GM12891 (cell line): ENCODE results near the gene YKT6.

Experiments used
- DNase-seq: peaks from one replicate; pipeline ENCODE4 v3.0.0; 2011; ENCODE audit warnings: low spot score; ENCODE audit not compliant: insufficient read length
- FAIRE-seq: peaks from 2 replicates; lab custom pipeline; 2011; peaks lifted over from hg19 to GRCh38; lab: Jason Lieb, UNC
- PAX5 ChIP-seq: IDR thresholded peaks from 2 replicates; pipeline ENCODE4 v1.6.1; 2011; ENCODE audit warnings: low read length, moderate library complexity, mild to moderate bottlenecking; ENCODE audit not compliant: insufficient read depth, severe bottlenecking
- POLR2A ChIP-seq: IDR thresholded peaks from 2 replicates; pipeline ENCODE4 v1.6.1; 2011; ENCODE audit warnings: low read depth, low read length, control low read depth
- POLR2AphosphoS5 ChIP-seq: IDR thresholded peaks from 2 replicates; pipeline ENCODE4 v1.6.1; 2011; ENCODE audit warnings: low read depth, low read length, control low read depth
- POU2F2 ChIP-seq: IDR thresholded peaks from 2 replicates; pipeline ENCODE4 v1.6.1; 2011; ENCODE audit warnings: low read depth, mild to moderate bottlenecking, control low read depth, low read length, moderate library complexity
- SPI1 ChIP-seq: IDR thresholded peaks from 2 replicates; pipeline ENCODE4 v1.6.1; 2011; ENCODE audit warnings: low read depth, low read length, control low read depth
- TAF1 ChIP-seq: IDR thresholded peaks from 2 replicates; pipeline ENCODE4 v1.6.1; 2011; ENCODE audit warnings: low read depth, low read length, control low read depth

Gene YKT6

GRCh38 chr7:44230286-44230685 is 29.5 kb downstream of the YKT6 start:
- TF ChIP-seq POU2F2 (no peak), PAX5 (no peak), POLR2AphosphoS5 (no peak), TAF1 (no peak)
- no peak for DNase-seq
- no peak for FAIRE-seq

GRCh38 chr7:44231088-44231487 is 30.3 kb downstream of the YKT6 start:
- no peak for TF ChIP-seq PAX5
- TF ChIP-seq SPI1: no peak
- no peak for TF ChIP-seq POLR2A
- no peak for TF ChIP-seq TAF1
- no peak for TF ChIP-seq POU2F2
- TF ChIP-seq POLR2AphosphoS5: no peak
- FAIRE-seq (no peak), DNase-seq (no peak)

DNA sequence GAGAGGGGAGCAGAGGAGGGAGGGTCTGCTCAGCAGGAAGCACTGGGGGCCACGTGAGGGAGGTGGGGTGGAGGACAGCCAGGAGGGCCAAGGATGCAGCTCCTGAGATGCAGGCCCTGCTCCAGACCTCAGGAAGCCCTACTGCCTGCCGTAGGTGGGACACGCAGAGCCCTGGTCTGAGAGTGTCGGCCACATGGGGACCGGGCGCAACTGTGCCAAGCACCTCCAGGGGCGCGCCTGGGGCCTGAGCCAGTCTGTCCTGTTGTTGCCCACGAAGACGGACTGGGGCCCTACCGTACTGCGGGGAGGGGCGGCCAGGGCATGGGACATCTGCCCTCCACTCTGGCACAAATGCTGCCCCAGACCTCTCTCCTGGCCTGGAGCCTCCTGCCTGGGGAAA is 31.6 kb downstream of the YKT6 start:
- FAIRE-seq: no peak
- DNase-seq: no peak
- TF ChIP-seq POLR2AphosphoS5 (no peak), POLR2A (no peak), POU2F2 (no peak), SPI1 (no peak), PAX5 (no peak), TAF1 (no peak)

- DNase-seq (no peak), FAIRE-seq (no peak)
- TF ChIP-seq TAF1 (no peak), PAX5 (no peak), SPI1 (no peak), POLR2A (no peak), POU2F2 (no peak), POLR2AphosphoS5 (no peak)
Measured at GRCh38 chr7:44232901-44233715, 32.3 kb downstream of the YKT6 start.

GRCh38 chr7:44235066-44235465 is 34.3 kb downstream of the YKT6 start:
- DNase-seq: no peak
- no peak for FAIRE-seq
- TF ChIP-seq SPI1: no peak
- TF ChIP-seq POLR2AphosphoS5: no peak
- TF ChIP-seq TAF1: no peak

GRCh38 chr7:44235582-44236332 is 35.0 kb downstream of the YKT6 start:
- FAIRE-seq (no peak), DNase-seq (no peak)
- TF ChIP-seq TAF1: no peak
- TF ChIP-seq POLR2AphosphoS5: no peak
- no peak for TF ChIP-seq PAX5
- no peak for TF ChIP-seq SPI1
- TF ChIP-seq POU2F2: no peak
- no peak for TF ChIP-seq POLR2A

GRCh38 chr7:44236333-44236728 is 35.6 kb downstream of the YKT6 start:
- DNase-seq (no peak), FAIRE-seq (no peak)
- TF ChIP-seq POLR2AphosphoS5 (no peak), SPI1 (0 out of 2 replicates have a peak, but pooled peaks have one; percentile 4)

DNA sequence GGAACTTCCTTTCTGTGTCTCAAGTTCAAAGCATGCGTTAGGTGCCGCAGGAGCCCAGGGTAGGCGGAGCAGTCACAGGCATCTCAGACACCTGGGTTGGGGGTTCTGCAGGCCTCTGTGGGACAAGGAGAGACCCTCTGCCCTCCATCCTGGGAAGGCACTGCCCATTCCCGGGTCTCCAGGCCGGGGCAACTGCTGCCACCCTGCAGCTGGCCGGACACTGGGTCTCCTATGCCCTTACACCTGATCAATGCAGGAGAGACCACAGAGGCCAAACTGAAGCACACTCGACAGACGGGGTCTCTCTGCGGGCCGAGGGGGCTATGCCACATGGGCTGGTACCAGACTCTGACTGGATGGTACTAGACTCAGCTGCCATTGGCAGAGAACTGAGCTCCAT is 36.9 kb downstream of the YKT6 start:
- TF ChIP-seq PAX5 (no peak), POLR2AphosphoS5 (no peak), TAF1 (no peak), POLR2A (no peak)
- DNase-seq (no peak), FAIRE-seq (no peak)

- FAIRE-seq: no peak
- no peak for DNase-seq
- TF ChIP-seq TAF1: no peak
- TF ChIP-seq POU2F2: no peak
- TF ChIP-seq SPI1: no peak
- no peak for TF ChIP-seq PAX5
- TF ChIP-seq POLR2A: no peak
- TF ChIP-seq POLR2AphosphoS5: no peak
Measured at GRCh38 chr7:44238116-44238695, 37.4 kb downstream of the YKT6 start.
